ENCODE data around the gene MAP4K4. TPM values are rescaled to one million over a fixed set of nuclear protein-coding genes. Genes with fewer than 3 reads are reported as not detected.

MAP4K4 gene
- polyA plus RNA-seq, 3 donors = 5.3 to 66.9 (median 8.7) TPM

DNA sequence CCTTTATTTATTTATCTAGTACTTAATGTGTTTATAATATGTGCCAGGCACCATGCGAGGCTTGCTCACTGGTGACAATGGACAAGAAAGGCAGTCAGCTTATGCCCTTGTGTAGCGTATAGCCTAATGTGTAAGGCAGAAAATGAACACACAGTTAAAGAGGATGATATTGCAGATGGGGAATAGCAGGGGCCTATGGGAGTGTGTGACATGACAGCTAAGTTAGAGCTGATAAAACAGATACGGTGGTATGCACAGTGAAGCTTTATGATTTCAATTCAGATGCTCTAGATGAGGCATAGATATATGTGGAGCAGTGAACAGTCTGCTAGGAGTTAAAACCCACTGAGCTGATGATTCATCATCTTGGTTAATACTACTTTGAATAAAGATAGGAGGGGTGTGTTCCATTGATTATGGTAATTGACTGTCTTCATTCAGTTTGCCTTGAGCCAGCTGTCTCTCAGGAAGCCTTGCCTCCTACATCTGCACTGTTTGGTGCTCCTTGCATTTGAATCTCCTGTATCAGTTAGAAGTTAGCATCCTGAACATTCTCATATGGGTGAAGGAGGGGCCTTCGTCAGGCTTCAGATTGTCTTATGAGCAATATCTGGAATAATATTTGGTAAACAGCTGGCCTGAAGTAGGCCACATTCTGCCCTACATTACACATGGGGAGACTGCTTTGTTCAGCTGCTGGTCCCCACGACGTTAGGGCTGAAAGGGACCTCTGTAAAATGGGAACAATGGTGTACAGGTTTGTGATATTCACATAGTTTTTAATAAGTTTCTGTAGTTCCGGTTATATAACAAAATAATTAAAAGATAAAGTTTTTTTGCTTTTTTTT lies 13.2 kb downstream of the MAP4K4 start:
- Histone ChIP-seq H3K4me1 (ENCODE audit: control insufficient read depth in 1 of 2, insufficient read depth in 2 of 2, low read length in 2 of 2) (peaks cover 64 to 82% of the 10 kb centered on the region in 2 donors), H3K4me3 (replicated peaks in 1 of 3; ENCODE audit: low read depth in 2 of 3, low read length in 3 of 3) (peak overlapping the region in 1 of 3 experiments; percentile 18), H3K36me3 (replicated peaks in 1 of 2; ENCODE audit: control insufficient read depth in 1 of 2, insufficient read depth in 2 of 2, low read length in 2 of 2) (peaks cover 0 to 16% of the 10 kb centered on the region in 2 donors), H3K9me3 (replicated peaks in 1 of 2; ENCODE audit: control insufficient read depth in 1 of 2, insufficient read depth in 1 of 2, low read length in 2 of 2) (no peaks in the 10 kb centered on the region), H3K79me2 (ENCODE audit: insufficient read depth, low read length) (peaks cover 99% of the 10 kb centered on the region), H3K4me2 (replicated peaks; ENCODE audit: extremely low read depth, low read length, poor library complexity, severe bottlenecking) (peak overlapping the region; percentile 35), H2AFZ (ENCODE audit: insufficient read depth, low read depth, low read length, poor library complexity, severe bottlenecking) (no peak overlapping the region), H4K20me1 (ENCODE audit: insufficient read depth, low read length) (peaks cover 51% of the 10 kb centered on the region), H3K27ac (ENCODE audit: low read depth in 1 of 2, low read length in 2 of 2) (peak overlapping the region; percentile 28 to 47), H3K9ac (ENCODE audit: insufficient read depth, low read length, poor library complexity, severe bottlenecking) (no peak overlapping the region), H3K27me3 (ENCODE audit: control insufficient read depth in 2 of 2, insufficient read depth in 2 of 2, low read length in 2 of 2) (no peaks in the 10 kb centered on the region)
- peaks cover 0 to 2% (median 0%) of the 10 kb centered on the region in 7 donors for H3K9me3 Mint-ChIP-seq
- TF ChIP-seq, protein P1, sequence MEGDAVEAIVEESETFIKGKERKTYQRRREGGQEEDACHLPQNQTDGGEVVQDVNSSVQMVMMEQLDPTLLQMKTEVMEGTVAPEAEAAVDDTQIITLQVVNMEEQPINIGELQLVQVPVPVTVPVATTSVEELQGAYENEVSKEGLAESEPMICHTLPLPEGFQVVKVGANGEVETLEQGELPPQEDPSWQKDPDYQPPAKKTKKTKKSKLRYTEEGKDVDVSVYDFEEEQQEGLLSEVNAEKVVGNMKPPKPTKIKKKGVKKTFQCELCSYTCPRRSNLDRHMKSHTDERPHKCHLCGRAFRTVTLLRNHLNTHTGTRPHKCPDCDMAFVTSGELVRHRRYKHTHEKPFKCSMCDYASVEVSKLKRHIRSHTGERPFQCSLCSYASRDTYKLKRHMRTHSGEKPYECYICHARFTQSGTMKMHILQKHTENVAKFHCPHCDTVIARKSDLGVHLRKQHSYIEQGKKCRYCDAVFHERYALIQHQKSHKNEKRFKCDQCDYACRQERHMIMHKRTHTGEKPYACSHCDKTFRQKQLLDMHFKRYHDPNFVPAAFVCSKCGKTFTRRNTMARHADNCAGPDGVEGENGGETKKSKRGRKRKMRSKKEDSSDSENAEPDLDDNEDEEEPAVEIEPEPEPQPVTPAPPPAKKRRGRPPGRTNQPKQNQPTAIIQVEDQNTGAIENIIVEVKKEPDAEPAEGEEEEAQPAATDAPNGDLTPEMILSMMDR (IDR thresholded peaks at IDR 0.05) = no peak
- intact Hi-C loops (cut with micrococcal nuclease) = no loop called here
- DNase-seq = peak in 2 of 3 donors; percentile 33 to 45
- WGBS (ENCODE audit: insufficient coverage) = 87% methylated on average over 3 of the region's 7 CpGs
- no peak overlapping the region for H3K4me3 Mint-ChIP-seq
- H3K4me1 Mint-ChIP-seq = peaks cover 77% of the 10 kb centered on the region
- H3K36me3 Mint-ChIP-seq = peaks cover 17 to 25% of the 10 kb centered on the region in 2 donors
- H3K27me3 Mint-ChIP-seq (ENCODE audit: low read depth in 3 of 3) = peaks cover 0 to 1% (median 0%) of the 10 kb centered on the region in 3 donors
- peak overlapping the region; percentile 23 to 86 (median 57) for H3K27ac Mint-ChIP-seq

DNA sequence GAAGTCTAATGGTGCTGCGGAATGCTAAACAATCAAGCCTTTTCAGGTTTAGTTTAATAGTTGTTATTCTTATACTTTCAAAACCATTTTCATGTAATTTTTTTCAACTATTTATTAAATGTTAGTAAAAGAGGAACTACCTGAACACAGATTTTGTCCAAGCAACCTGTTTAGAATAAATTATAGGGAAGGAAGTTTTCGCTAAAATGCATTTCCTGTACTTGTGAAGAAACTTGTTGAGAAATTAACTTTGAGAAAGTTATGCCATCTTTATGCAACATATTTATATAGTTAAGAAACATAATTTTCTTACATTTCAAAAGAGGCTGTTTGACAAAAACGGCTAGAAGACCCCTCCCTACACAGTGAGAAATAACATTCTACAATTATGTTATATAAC lies 16.6 kb downstream of the MAP4K4 start:
- Histone ChIP-seq H3K27me3 (ENCODE audit: control insufficient read depth in 2 of 2, insufficient read depth in 2 of 2, low read length in 2 of 2) (no peaks in the 10 kb centered on the region), H3K4me2 (replicated peaks; ENCODE audit: extremely low read depth, low read length, poor library complexity, severe bottlenecking) (peak overlapping the region; percentile 66), H2AFZ (ENCODE audit: insufficient read depth, low read depth, low read length, poor library complexity, severe bottlenecking) (no peak overlapping the region), H3K79me2 (ENCODE audit: insufficient read depth, low read length) (peaks cover 99% of the 10 kb centered on the region), H3K4me1 (ENCODE audit: control insufficient read depth in 1 of 2, insufficient read depth in 2 of 2, low read length in 2 of 2) (peaks cover 78 to 94% of the 10 kb centered on the region in 2 donors), H3K9ac (ENCODE audit: insufficient read depth, low read length, poor library complexity, severe bottlenecking) (peak overlapping the region; percentile 49), H4K20me1 (ENCODE audit: insufficient read depth, low read length) (peaks cover 20% of the 10 kb centered on the region), H3K36me3 (replicated peaks in 1 of 2; ENCODE audit: control insufficient read depth in 1 of 2, insufficient read depth in 2 of 2, low read length in 2 of 2) (no peaks in the 10 kb centered on the region), H3K4me3 (replicated peaks in 1 of 3; ENCODE audit: low read depth in 2 of 3, low read length in 3 of 3) (peak overlapping the region in 2 of 3 experiments; percentile 8 to 58), H3K27ac (ENCODE audit: low read depth in 1 of 2, low read length in 2 of 2) (peak overlapping the region; percentile 76 to 91), H3K9me3 (replicated peaks in 1 of 2; ENCODE audit: control insufficient read depth in 1 of 2, insufficient read depth in 1 of 2, low read length in 2 of 2) (no peaks in the 10 kb centered on the region)
- H3K27ac Mint-ChIP-seq = peak overlapping the region; percentile 91 to 97 (median 96)
- H3K4me3 Mint-ChIP-seq = peak overlapping the region; percentile 16 to 74
- DNase-seq = peak; percentile 63 to 97 (median 80)
- H3K4me1 Mint-ChIP-seq = peaks cover 81% of the 10 kb centered on the region
- WGBS (ENCODE audit: insufficient coverage) = no CpG with 5 or more reads among the region's 3 CpGs
- intact Hi-C loops (cut with micrococcal nuclease) = no loop called here
- no peaks in the 10 kb centered on the region for H3K9me3 Mint-ChIP-seq
- peaks cover 0 to 2% (median 0%) of the 10 kb centered on the region in 3 donors for H3K27me3 Mint-ChIP-seq (ENCODE audit: low read depth in 3 of 3)
- H3K36me3 Mint-ChIP-seq = peaks cover 10 to 20% of the 10 kb centered on the region in 2 donors
- TF ChIP-seq, protein P1 (IDR thresholded peaks at IDR 0.05) = no peak
